BLaER1 treated with 17β-estradiol and CSF1 and Interleukin-3, amounts not matched to agents 10 nM and 100 nM (cell line): ENCODE measurements around the gene SEPHS2.
"Not testable (repeated sequence)": the region's sequence is repeated elsewhere in the genome, so short reads cannot be mapped to it uniquely, and the experiment has no call there.

Experiments used
- H3K27ac ChIP-seq, 11 experiments: shearing (Covaris generic); formaldehyde crosslinking; 2 replicates each; pipeline ENCODE4 v1.8.1; 2022
- H3K27me3 ChIP-seq, 11 experiments: shearing (Covaris generic); formaldehyde crosslinking; 2 replicates each; pipeline ENCODE4 v1.8.1; 2022
- H3K36me3 ChIP-seq, 11 experiments: shearing (Covaris generic); formaldehyde crosslinking; 2 replicates each; pipeline ENCODE4 v1.8.1; 2022
- H3K4me1 ChIP-seq, 10 experiments: shearing (Covaris generic); formaldehyde crosslinking; 2 replicates each; pipeline ENCODE4 v1.8.1; 2022
- H3K4me2 ChIP-seq, 11 experiments: shearing (Covaris generic); formaldehyde crosslinking; 2 replicates each; pipeline ENCODE4 v1.8.1; 2022
- H3K4me3 ChIP-seq, 10 experiments: shearing (Covaris generic); formaldehyde crosslinking; 2 replicates each; pipeline ENCODE4 v1.8.1; 2022
- H3K9ac ChIP-seq, 11 experiments: shearing (Covaris generic); formaldehyde crosslinking; 2 replicates each; pipeline ENCODE4 v1.8.1; 2022
- H3K9me3 ChIP-seq, 11 experiments: shearing (Covaris generic); formaldehyde crosslinking; replicated peaks in 1 of 11; 2 replicates each; pipeline ENCODE4 v1.8.1; 2022
- H4K20me1 ChIP-seq, 11 experiments: shearing (Covaris generic); formaldehyde crosslinking; 2 replicates each; pipeline ENCODE4 v1.8.1; 2022
- Cebpa-rat ChIP-seq, 11 experiments: shearing (Covaris generic); IDR thresholded peaks; 2 replicates each; pipeline ENCODE4 v1.8.1; 2022

Gene SEPHS2

DNA sequence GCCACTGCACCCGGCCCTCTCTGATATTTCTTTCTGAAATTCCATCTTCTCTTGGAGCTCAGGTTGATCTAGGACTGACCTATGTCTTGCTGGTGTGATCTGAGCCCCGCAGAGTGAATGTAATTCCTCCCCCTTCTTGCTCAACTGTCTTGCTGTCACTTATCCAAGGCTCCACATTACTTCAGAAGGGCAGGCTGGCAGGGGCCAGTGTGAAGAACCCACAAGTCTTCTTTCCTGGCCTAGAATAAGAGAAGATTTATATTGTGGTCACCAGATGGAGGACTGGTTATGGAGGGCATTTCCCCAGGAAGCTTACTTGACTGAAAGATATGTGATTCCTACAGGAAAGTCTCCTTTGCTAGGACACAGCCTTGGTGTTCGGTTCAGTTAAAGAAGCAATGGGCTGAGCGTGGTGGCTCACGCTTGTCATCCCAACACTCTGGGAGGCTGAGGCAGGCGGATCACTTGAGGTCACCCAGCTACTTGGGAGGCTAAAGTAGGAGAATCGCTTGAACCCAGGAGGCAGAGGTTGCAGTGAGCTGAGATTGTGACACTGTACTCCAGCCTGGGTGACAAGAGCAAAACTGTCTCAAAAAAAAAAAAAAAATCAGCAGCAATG, 40.3 kb upstream of the SEPHS2 start:
- Histone ChIP-seq H3K27ac (no peak overlapping the region), H3K4me3 (no peak overlapping the region), H3K9ac (no peak overlapping the region), H3K9me3 (no peaks in the 10 kb centered on the region), H3K27me3 (no peaks in the 10 kb centered on the region), H3K4me2 (peak overlapping the region in 1 of 11 experiments; percentile 30; a peak in 2 of 22 replicates), H3K36me3 (peaks cover 0 to 98% (median 0%) of the 10 kb centered on the region in 11 experiments; a peak in 10 of 22 replicates), H3K4me1 (peaks cover 7 to 46% (median 20%) of the 10 kb centered on the region in 10 experiments; a peak in 17 of 20 replicates), H4K20me1 (peaks cover 0 to 39% (median 0%) of the 10 kb centered on the region in 11 experiments; a peak in 4 of 22 replicates)
- TF ChIP-seq Cebpa-rat (IDR thresholded peaks at IDR 0.05) = no peak

DNA sequence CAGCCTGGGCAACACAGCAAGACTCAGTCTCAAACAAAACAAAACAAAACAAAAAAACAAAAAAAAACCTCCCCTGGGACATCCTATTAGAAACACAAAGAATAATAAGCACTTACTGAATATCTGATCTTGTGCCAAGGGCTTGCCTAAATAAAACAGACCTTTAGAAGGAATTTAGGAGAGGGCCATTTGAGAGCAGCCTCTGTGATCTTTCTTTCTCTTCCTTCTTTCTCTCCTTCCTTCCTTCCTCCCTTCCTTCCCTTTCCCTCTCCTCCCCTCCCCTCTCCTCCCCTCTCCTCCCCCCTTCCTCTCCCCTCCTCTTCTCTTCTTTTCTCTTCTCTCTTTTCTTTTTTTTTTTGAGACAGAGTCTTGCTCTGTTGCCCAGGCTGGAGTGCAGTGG, 39.2 kb upstream of the SEPHS2 start:
- no peak overlapping the region for H3K4me3 ChIP-seq
- peaks cover 7 to 45% (median 20%) of the 10 kb centered on the region in 10 experiments; a peak in 17 of 20 replicates for H3K4me1 ChIP-seq
- no peaks in the 10 kb centered on the region for H3K27me3 ChIP-seq
- H3K27ac ChIP-seq = no peak overlapping the region
- TF ChIP-seq Cebpa-rat (IDR thresholded peaks at IDR 0.05) = no peak
- H3K36me3 ChIP-seq = peaks cover 0 to 98% (median 0%) of the 10 kb centered on the region in 11 experiments; a peak in 10 of 22 replicates
- H3K9ac ChIP-seq = 0 out of 22 replicates have a peak overlapping the region, but pooled peaks of 1 of the 11 experiments have one; percentile 10
- no peaks in the 10 kb centered on the region for H3K9me3 ChIP-seq
- H4K20me1 ChIP-seq = peaks cover 0 to 39% (median 0%) of the 10 kb centered on the region in 11 experiments; a peak in 4 of 22 replicates
- H3K4me2 ChIP-seq = peak overlapping the region in 6 of 11 experiments; percentile 18 to 33 (median 22); a peak in 9 of 22 replicates

DNA sequence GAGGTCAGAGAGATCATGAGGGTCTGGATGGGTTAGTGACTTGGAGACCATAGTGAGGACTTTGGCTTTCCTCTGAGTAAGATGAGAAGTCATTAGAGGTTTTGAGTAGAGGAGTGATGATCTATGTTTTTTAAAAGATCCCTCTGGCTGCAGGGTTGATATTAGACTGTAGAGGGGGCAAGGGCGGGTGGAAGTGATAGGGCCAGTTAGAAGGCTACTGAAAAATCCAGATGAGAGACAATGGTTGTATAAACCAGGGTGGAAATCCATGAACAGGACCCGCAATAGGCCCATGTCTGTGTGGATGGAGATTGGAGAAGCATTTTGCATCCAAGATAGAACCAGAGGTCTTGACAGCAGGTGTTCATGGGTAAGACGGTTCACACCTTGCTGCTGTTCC, 36.7 kb upstream of the SEPHS2 start:
- TF ChIP-seq Cebpa-rat (IDR thresholded peaks at IDR 0.05) = no peak
- Histone ChIP-seq H3K4me3 (no peak overlapping the region), H3K27ac (no peak overlapping the region), H3K4me1 (peaks cover 7 to 49% (median 19%) of the 10 kb centered on the region in 10 experiments; a peak in 16 of 20 replicates), H4K20me1 (peaks cover 0 to 36% (median 0%) of the 10 kb centered on the region in 11 experiments; a peak in 4 of 22 replicates), H3K9ac (no peak overlapping the region), H3K4me2 (no peak overlapping the region), H3K9me3 (no peaks in the 10 kb centered on the region), H3K36me3 (peaks cover 0 to 87% (median 0%) of the 10 kb centered on the region in 11 experiments; a peak in 10 of 22 replicates), H3K27me3 (peaks cover 0 to 9% (median 0%) of the 10 kb centered on the region in 11 experiments; a peak in 5 of 22 replicates)

DNA sequence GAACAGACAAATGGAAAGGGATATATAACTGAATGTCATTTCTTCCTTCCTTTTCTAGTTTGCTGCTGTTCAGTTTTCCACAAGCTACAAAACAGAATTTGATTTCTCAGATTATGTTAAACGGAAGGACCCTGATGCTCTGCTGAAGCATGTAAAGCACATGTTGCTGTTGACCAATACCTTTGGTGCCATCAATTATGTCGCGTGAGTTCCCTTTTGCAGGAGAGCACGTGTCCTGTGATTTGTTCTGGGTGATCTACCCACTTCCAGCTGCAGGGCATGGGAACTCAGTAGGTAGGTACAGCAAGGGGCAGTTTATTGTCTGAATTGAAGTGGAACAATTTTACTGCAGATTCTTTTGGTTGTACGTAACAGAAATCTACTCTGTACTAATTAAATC, 35.7 kb upstream of the SEPHS2 start:
- no peak overlapping the region for H3K9ac ChIP-seq
- no peaks in the 10 kb centered on the region for H3K9me3 ChIP-seq
- no peak overlapping the region for H3K4me2 ChIP-seq
- TF ChIP-seq Cebpa-rat (IDR thresholded peaks at IDR 0.05) = no peak
- H3K4me3 ChIP-seq = no peak overlapping the region
- H3K27ac ChIP-seq = no peak overlapping the region
- H4K20me1 ChIP-seq = peaks cover 0 to 27% (median 0%) of the 10 kb centered on the region in 11 experiments; a peak in 3 of 22 replicates
- peaks cover 0 to 87% (median 0%) of the 10 kb centered on the region in 11 experiments; a peak in 10 of 22 replicates for H3K36me3 ChIP-seq
- H3K27me3 ChIP-seq = peaks cover 0 to 15% (median 5%) of the 10 kb centered on the region in 11 experiments; a peak in 7 of 22 replicates
- peaks cover 7 to 59% (median 19%) of the 10 kb centered on the region in 10 experiments; a peak in 16 of 20 replicates for H3K4me1 ChIP-seq

DNA sequence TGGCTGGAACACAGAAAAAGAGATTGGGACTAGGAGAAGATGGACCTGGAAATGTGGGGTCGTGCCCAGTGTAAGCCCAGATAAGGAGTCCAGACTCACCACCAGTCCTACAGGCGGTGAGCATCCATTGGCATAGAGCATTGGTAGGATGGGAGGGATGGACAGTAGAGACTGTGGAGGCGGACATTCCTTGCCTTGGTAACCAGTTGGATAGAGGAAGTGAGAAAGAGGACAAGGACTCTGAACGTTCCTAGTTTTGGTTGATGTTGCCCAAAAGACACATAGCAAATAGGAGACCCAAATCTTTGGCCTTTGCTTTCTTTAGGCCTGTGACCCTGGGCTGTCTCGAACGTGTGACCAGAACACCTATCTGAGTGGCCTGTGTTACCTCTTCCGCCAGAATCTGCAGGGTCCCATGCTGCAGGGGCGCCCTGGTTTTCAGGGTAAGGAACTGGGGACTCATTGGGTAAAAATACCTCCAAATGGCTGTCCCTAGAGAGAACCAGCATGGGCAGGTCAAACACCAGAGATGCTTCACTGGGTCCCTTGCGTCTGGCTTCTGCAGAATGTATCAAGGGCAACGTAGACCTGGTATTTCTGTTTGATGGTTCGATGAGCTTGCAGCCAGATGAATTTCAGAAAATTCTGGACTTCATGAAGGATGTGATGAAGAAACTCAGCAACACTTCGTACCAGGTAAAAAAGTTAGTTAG, 33.2 kb upstream of the SEPHS2 start:
- no peak overlapping the region for H3K4me3 ChIP-seq
- H3K9me3 ChIP-seq = no peaks in the 10 kb centered on the region
- peaks cover 0 to 30% (median 0%) of the 10 kb centered on the region in 11 experiments; a peak in 4 of 22 replicates for H4K20me1 ChIP-seq
- peak overlapping the region in 6 of 11 experiments; percentile 24 to 76 (median 52); a peak in 11 of 22 replicates for H3K4me2 ChIP-seq
- no peak overlapping the region for H3K9ac ChIP-seq
- no peak overlapping the region for H3K27ac ChIP-seq
- peaks cover 0 to 87% (median 0%) of the 10 kb centered on the region in 11 experiments; a peak in 10 of 22 replicates for H3K36me3 ChIP-seq
- peaks cover 0 to 38% (median 24%) of the 10 kb centered on the region in 11 experiments; a peak in 18 of 22 replicates for H3K27me3 ChIP-seq
- no peak for TF ChIP-seq Cebpa-rat (IDR thresholded peaks at IDR 0.05)
- H3K4me1 ChIP-seq = peaks cover 3 to 73% (median 10%) of the 10 kb centered on the region in 10 experiments

DNA sequence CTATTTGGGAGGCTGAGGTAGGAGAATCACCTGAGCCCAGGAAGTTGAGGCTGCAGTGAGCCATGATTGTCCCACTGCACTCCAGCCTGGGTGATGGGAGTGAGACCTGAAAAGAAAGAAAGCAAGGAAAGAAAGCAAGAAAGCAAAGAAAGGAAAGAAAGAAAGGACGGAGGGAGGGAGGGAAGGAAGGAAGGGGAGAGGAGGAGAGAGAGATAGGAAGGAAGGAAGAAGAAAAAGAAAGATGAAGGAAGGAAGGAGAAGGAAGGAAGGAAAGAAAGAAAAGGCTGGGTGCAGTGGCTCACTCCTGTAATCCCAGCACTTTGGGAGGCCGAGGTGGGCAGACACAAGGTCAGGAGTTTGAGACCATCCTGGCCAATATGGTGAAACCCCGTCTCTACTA, 32.1 kb upstream of the SEPHS2 start:
- H3K9ac ChIP-seq, H3K4me3 ChIP-seq, H3K27ac ChIP-seq, H3K9me3 ChIP-seq: not testable (repeated sequence)
- Histone ChIP-seq H3K4me1 (peaks cover 14 to 78% (median 21%) of the 10 kb centered on the region in 10 experiments), H3K4me2 (peak overlapping the region in 3 of 11 experiments; percentile 61 to 76 (median 72); a peak in 5 of 22 replicates), H3K27me3 (peaks cover 0 to 49% (median 34%) of the 10 kb centered on the region in 11 experiments; a peak in 18 of 22 replicates), H4K20me1 (peaks cover 0 to 21% (median 0%) of the 10 kb centered on the region in 11 experiments; a peak in 6 of 22 replicates), H3K36me3 (peaks cover 0 to 76% (median 0%) of the 10 kb centered on the region in 11 experiments; a peak in 10 of 22 replicates)

DNA sequence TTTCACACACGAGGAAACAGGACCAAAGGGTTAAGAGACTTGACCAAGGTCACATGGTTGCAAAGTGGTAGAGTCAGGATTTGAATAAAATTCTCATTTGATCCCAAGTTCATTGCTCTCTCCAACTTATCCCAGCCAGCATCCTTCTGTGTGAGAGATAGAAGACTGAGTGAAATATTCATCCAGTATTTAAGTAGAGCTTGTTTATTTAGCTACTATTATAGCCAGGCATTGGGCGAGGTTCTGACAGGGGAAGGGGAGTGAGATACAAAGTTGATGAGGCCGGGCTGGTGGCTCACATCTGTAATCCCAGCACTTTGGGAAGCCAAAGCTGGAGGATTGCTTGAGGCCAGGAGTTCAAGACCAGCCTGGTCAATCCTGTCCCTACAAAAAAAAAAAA, 31.3 kb upstream of the SEPHS2 start:
- Histone ChIP-seq H3K36me3 (peaks cover 0 to 68% (median 0%) of the 10 kb centered on the region in 11 experiments; a peak in 10 of 22 replicates), H3K4me1 (peaks cover 22 to 84% (median 28%) of the 10 kb centered on the region in 10 experiments), H3K27me3 (peaks cover 0 to 53% (median 34%) of the 10 kb centered on the region in 11 experiments; a peak in 18 of 22 replicates), H3K27ac (no peak overlapping the region), H4K20me1 (peaks cover 0 to 21% (median 0%) of the 10 kb centered on the region in 11 experiments; a peak in 6 of 22 replicates), H3K4me2 (peak overlapping the region in 3 of 11 experiments; percentile 61 to 76 (median 72); a peak in 4 of 22 replicates), H3K9ac (no peak overlapping the region), H3K9me3 (no peaks in the 10 kb centered on the region), H3K4me3 (no peak overlapping the region)
- TF ChIP-seq Cebpa-rat (IDR thresholded peaks at IDR 0.05) = no peak

DNA sequence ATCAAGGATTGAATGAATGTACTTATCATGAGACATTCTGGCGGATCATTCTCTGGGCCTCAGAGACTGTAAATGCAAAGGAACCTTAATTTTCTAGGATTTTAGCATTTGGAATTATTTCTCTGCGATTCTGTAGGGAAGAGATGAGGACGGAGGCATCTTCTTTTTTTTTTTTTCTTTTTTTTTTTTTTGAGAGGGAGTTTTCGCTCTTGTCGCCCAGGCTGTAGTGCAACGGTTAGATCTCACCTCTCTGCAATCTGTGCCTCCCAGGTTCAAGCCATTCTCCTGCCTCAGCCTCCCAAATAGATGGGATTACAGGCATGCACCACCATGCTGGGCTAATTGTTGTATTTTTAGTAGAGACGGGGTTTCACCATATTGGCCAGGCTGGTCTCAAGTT, 29.0 kb upstream of the SEPHS2 start:
- H3K4me2 ChIP-seq = peak overlapping the region in 5 of 11 experiments; percentile 82 to 100 (median 96); a peak in 10 of 22 replicates
- H3K4me3 ChIP-seq = peak overlapping the region in 2 of 10 experiments; percentile 60 to 72; a peak in 2 of 20 replicates
- H3K9ac ChIP-seq = peak overlapping the region in 2 of 11 experiments; percentile 77 to 82; a peak in 3 of 22 replicates
- peaks cover 0 to 45% (median 0%) of the 10 kb centered on the region in 11 experiments; a peak in 7 of 22 replicates for H3K36me3 ChIP-seq
- 0 out of 22 replicates have a peak, but pooled peaks cover 0 to 2% (median 0%) of the 10 kb centered on the region in 11 experiments for H3K9me3 ChIP-seq
- no peak for TF ChIP-seq Cebpa-rat (IDR thresholded peaks at IDR 0.05)
- peak overlapping the region in 1 of 11 experiments; percentile 79; a peak in 1 of 22 replicates for H3K27ac ChIP-seq
- H4K20me1 ChIP-seq = peaks cover 0 to 14% (median 0%) of the 10 kb centered on the region in 11 experiments; a peak in 6 of 22 replicates
- H3K27me3 ChIP-seq = peaks cover 0 to 75% (median 49%) of the 10 kb centered on the region in 11 experiments; a peak in 18 of 22 replicates
- peaks cover 38 to 97% (median 51%) of the 10 kb centered on the region in 10 experiments for H3K4me1 ChIP-seq
